NCI-H2081 (cell line): Measurements from ENCODE around the gene CDH4.

Experiments
- DNase-seq, 2 experiments: peaks; one replicate each; lab custom pipeline; 2025; lab: John Stamatoyannopoulos, UW

The CDH4 gene

GRCh38 chr20:61537239-61538182 lies 285.4 kb downstream of the CDH4 start:
- no peak for DNase-seq

- no peak for DNase-seq
Observed at GRCh38 chr20:61538183-61538942, 286.3 kb downstream of the CDH4 start.

GRCh38 chr20:61538943-61539265 lies 286.8 kb downstream of the CDH4 start:
- DNase-seq: no peak

DNA sequence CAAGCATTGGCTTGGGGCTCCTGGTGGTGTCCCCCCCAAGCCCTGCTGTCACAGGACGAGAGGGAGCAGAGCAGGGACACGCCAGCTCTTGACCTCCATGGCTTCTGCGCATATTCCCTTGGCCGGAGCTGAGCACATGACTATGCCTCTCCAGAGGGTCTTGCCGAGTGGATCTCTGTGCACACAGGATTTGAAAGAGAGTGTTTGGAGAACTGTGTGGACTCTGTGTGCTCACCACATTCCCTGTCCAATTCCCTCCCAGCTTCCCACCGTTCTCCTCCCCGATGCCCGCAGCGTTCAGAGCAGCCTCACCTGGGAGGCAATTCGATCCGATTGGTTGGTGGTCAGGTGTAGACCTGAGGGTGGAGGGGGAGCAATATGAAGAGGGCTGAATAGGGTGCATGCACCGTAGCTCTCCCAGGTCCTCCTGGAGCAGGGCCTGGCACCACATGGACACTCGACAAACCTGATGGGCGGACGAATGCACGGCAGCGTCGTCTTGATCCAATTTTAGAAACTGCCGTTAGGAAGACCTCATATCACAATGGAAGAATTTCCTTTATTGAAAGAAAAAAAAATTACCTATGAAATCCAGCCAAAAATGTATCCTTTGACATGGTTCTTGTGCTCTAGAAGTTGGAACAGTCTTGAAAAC lies 287.8 kb downstream of the CDH4 start:
- DNase-seq: no peak

DNA sequence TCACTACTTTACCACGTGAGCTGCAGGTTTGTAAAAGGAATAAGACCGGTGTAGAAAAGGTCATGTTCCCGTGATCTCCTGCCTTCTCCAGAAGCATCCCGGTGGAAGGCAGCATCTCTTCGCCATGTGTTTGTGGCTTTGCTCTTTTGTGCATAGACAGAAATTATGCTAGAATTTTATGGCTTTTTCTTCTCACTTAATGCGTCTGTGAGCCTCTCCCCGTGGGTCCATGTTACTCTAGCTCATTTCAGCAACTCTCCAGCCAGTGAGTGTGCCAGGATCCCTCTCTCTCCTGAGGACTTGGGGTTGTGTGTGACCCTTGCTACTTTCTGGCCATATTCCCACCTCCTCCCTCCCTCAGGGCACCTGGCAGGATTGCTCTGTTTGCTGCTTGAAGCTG lies 289.5 kb downstream of the CDH4 start:
- no peak for DNase-seq

GRCh38 chr20:61543086-61543485 lies 291.0 kb downstream of the CDH4 start:
- no peak for DNase-seq

GRCh38 chr20:61543931-61544745 lies 292.1 kb downstream of the CDH4 start:
- DNase-seq: no peak

- DNase-seq: no peak
Observed at GRCh38 chr20:61544910-61545889, 293.1 kb downstream of the CDH4 start.

DNA sequence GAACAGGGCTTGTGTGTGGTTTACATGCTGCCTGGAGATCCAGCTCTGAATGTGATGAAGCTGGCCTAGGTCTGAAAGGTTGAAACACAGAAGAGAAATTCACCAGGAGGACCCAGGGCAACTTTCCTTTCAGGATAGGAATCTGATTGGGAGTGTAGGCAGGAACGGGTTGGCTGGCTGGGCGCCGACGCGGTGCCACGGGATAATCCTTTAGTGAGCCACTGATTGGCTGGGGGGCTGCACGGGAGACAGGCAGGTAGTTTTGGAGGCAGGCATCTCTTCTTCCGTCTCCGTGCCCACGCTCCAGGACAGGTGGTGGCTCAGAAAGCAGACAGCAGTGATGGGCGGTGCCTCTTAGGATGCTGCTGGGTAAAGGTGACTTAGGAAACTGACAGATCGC lies 294.6 kb downstream of the CDH4 start:
- DNase-seq: no peak

DNA sequence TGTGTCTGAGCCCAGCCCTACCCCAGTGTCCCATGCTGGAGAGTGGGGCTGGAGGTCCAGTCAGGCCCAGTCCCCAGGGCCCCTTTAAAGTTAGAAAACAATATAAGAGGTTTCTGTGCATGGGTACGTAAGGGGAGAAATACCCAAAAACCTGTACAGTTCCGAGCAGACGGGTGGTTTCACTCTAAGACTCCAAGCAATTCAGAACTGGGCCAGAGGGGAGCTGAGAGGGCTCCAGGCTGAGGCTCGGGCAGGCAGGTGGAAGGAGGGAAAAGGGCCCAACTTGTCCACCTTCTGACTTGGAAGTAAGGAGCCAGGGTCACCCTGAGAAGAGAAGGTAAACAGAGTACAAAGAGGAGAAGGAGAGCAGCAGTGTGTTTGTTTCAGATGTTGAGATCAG lies 296.0 kb downstream of the CDH4 start:
- DNase-seq: no peak

- no peak for DNase-seq
Observed at GRCh38 chr20:61549865-61550264, 297.8 kb downstream of the CDH4 start.

DNA sequence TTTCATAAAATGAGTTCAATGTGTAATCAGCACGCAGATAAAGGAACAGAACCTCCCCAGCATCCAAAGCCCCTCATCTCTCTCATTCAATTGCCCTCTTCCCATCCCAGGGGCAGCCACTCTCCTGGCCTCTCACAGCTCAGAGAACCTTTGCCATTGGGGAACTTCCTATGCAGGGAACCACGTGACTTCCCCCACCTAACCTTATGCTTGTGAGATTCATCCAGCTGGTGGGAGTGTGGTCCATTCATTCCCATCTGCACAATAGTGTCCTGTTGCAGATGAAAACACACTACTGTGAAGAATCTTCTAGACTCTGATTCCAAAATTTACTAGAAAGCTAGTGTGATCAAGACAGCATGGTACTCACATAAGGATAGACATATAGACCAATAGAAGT lies 299.3 kb downstream of the CDH4 start:
- no peak for DNase-seq

GRCh38 chr20:61554617-61555016 lies 302.6 kb downstream of the CDH4 start:
- no peak for DNase-seq

GRCh38 chr20:61555566-61555965 lies 303.5 kb downstream of the CDH4 start:
- no peak for DNase-seq

- no peak for DNase-seq
Observed at GRCh38 chr20:61556111-61556510, 304.1 kb downstream of the CDH4 start.

GRCh38 chr20:61556673-61557072 lies 304.6 kb downstream of the CDH4 start:
- no peak for DNase-seq

- no peak for DNase-seq
Observed at GRCh38 chr20:61557621-61558020, 305.6 kb downstream of the CDH4 start.

GRCh38 chr20:61558726-61559125 lies 306.7 kb downstream of the CDH4 start:
- no peak for DNase-seq

DNA sequence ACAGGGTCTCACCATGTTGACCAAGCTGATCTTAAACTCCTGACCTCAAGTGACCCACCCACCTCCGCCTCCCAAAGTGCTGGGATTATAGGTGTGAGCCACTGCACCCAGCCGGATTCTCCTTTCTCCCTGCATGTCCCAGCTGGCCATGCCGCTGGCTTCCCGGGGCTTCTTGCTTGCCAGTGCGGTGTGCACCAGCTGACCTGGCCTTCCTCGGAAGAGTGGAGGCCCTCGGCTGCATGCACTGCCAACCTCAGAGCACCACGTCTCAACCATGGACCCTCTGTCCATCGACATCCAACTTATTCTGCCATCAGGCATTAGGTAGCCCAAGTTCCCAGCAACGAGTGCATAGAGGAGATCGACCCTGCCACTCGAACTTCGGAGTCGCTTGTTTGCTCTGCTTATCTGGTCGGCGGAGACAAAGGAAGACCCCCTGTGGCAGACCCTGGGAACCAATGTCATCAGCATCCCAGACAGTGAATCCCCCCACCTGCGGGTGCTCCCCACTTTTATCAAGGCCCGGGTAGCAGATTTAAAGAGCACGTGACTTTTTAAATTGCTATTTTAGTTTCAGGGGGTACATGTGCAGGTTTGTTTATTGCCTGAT lies 307.8 kb downstream of the CDH4 start:
- DNase-seq: no peak

DNA sequence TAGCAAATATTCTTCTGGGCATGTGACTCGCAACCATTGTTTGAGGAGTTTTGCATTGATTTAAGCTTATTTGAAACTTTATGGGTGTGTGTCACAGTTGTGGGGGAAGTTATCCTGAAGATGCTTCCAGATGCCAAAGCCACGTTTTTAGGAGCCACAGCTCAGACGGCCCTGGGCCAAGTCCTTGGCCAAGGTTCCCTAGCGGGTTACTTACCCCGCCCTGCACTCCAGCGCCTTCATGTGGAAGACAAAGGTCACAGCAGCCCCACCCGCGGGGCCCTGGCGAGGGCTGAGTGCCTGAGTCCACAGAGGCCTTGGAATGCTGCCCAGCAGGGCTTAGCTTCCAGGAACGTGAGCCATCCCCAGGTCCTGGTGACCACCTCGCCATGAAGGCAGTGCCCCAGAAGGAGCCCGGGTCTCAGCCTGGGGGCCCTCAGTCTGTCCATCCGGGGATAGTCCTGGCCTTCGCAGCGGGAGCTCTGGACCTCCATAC lies 308.3 kb downstream of the CDH4 start:
- no peak for DNase-seq
